ENCODE measurements around the gene BEX5. TPM values are rescaled to one million over a fixed set of nuclear protein-coding genes. Genes with fewer than 3 reads are reported as not detected.

Gene BEX5
- total RNA-seq, 1 donor from 2014 or later: not detected

DNA sequence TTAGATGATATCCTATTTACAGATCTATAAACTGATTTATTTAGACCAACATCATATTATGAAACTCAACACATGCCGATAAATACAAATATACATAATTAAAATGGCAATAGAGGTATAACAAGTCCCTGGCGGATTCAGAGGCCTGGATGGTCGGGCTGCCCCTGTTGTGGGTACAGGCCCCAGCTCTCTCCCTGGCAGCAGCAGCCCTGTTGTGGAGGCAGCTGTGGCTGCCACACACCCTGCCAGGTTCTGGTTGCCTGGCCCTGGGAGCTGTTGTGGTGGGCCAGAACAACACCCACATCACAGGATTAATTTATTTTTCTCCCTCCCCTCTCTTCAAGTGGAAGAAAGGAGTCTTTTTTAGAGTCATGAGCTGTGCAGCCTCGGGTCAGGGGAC lies 42.4 kb downstream of the BEX5 start:
- Histone ChIP-seq H3K27ac (no peak overlapping the region), H3K9me3 (peaks cover 0 to 5% of the 10 kb centered on the region in 2 donors), H3K4me3 (no peak overlapping the region), H3K36me3 (no peaks in the 10 kb centered on the region), H3K4me1 (no peaks in the 10 kb centered on the region), H3K27me3 (no peaks in the 10 kb centered on the region)
- TF ChIP-seq, protein P1, sequence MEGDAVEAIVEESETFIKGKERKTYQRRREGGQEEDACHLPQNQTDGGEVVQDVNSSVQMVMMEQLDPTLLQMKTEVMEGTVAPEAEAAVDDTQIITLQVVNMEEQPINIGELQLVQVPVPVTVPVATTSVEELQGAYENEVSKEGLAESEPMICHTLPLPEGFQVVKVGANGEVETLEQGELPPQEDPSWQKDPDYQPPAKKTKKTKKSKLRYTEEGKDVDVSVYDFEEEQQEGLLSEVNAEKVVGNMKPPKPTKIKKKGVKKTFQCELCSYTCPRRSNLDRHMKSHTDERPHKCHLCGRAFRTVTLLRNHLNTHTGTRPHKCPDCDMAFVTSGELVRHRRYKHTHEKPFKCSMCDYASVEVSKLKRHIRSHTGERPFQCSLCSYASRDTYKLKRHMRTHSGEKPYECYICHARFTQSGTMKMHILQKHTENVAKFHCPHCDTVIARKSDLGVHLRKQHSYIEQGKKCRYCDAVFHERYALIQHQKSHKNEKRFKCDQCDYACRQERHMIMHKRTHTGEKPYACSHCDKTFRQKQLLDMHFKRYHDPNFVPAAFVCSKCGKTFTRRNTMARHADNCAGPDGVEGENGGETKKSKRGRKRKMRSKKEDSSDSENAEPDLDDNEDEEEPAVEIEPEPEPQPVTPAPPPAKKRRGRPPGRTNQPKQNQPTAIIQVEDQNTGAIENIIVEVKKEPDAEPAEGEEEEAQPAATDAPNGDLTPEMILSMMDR (IDR thresholded peaks at IDR 0.05): no peak
- intact Hi-C loops (cut with DNase I): no loop called here
- DNase-seq (ENCODE audit: low spot score in 2 of 2): no peak

Other genes starting within 250 kb of the BEX5 start
- 0.96 TPM for gene ZMAT1, start 223.9 kb downstream of the BEX5 start, total RNA-seq
- gene TCEAL2, start 30.3 kb downstream of the BEX5 start, total RNA-seq: not detected
- not detected for gene TCEAL6, start 13.5 kb downstream of the BEX5 start, total RNA-seq
- not detected for gene TCP11X1, start 59.3 kb upstream of the BEX5 start, total RNA-seq
- not detected for gene NXF2, start 91.2 kb upstream of the BEX5 start, total RNA-seq